Esophagus muscularis mucosa (tissue), 4 donors: ENCODE results near the gene RTN4IP1.

Source experiments
- EP300 ChIP-seq: sonication (generic); formaldehyde crosslinking; IDR thresholded peaks from one replicate; pipeline ENCODE4 v1.6.1; 2017; ENCODE audit warnings: antibody characterized with exemption
- POLR2A ChIP-seq: fragments of 450-650 bp; IDR thresholded peaks from one replicate; pipeline ENCODE4 v1.6.1; 2017; ENCODE audit warnings: antibody characterized with exemption, moderate library complexity, mild to moderate bottlenecking, low read depth
- POLR2AphosphoS5 ChIP-seq, 2 donors: sonication (generic); formaldehyde crosslinking; IDR thresholded peaks; one replicate each; pipeline ENCODE4 v1.6.1; 2017; ENCODE audit warnings: antibody characterized with exemption in 2 of 2
- TF ChIP-seq, protein P1 (sequence below), 3 experiments: fragments of 200-600 bp in 2 of 3; fragments of 450-650 bp in 1 of 3; sonication (generic) in 2 of 3; IDR thresholded peaks; one replicate each; pipeline ENCODE4 v1.5.1; 2017 to 2019; ENCODE audit warnings: antibody characterized with exemption in 3 of 3, mild to moderate bottlenecking in 2 of 3, moderate library complexity in 1 of 3

GRCh38 chr6:106611030-106611429 lies 18.3 kb downstream of the RTN4IP1 start:
- TF ChIP-seq POLR2AphosphoS5 (IDR thresholded peaks at IDR 0.05) = no peak
- TF ChIP-seq, protein P1, sequence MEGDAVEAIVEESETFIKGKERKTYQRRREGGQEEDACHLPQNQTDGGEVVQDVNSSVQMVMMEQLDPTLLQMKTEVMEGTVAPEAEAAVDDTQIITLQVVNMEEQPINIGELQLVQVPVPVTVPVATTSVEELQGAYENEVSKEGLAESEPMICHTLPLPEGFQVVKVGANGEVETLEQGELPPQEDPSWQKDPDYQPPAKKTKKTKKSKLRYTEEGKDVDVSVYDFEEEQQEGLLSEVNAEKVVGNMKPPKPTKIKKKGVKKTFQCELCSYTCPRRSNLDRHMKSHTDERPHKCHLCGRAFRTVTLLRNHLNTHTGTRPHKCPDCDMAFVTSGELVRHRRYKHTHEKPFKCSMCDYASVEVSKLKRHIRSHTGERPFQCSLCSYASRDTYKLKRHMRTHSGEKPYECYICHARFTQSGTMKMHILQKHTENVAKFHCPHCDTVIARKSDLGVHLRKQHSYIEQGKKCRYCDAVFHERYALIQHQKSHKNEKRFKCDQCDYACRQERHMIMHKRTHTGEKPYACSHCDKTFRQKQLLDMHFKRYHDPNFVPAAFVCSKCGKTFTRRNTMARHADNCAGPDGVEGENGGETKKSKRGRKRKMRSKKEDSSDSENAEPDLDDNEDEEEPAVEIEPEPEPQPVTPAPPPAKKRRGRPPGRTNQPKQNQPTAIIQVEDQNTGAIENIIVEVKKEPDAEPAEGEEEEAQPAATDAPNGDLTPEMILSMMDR (IDR thresholded peaks at IDR 0.05) = no peak
- no peak for TF ChIP-seq POLR2A
- no peak for TF ChIP-seq EP300
